HK-2 (cell line): ENCODE data around the gene R3HCC1L.

Experiments
- DNase-seq: peaks from one replicate; pipeline ENCODE4 v3.0.0-alpha.2; 2018; ENCODE audit not compliant: unreplicated experiment

The R3HCC1L gene

GRCh38 chr10:98134431-98135221, at the start of gene R3HCC1L:
TSS of gene R3HCC1L (plus strand) at chr10:98134657. CDS start at chr10:98208115, 73,458 bp downstream.
- DNase-seq, result peak; percentile 95

- no peak for DNase-seq
Measured at GRCh38 chr10:98085238-98085637, 49.2 kb upstream of the R3HCC1L start.

GRCh38 chr10:98086837-98087708, 47.4 kb upstream of the R3HCC1L start:
- DNase-seq, result no peak

- no peak for DNase-seq
Measured at GRCh38 chr10:98088186-98088971, 46.1 kb upstream of the R3HCC1L start.

- no peak for DNase-seq
Measured at GRCh38 chr10:98090822-98091221, 43.6 kb upstream of the R3HCC1L start.

- DNase-seq, result no peak
Measured at GRCh38 chr10:98096316-98096715, 38.1 kb upstream of the R3HCC1L start.

GRCh38 chr10:98096731-98097130, 37.7 kb upstream of the R3HCC1L start:
- no peak for DNase-seq

- DNase-seq, result no peak
Measured at GRCh38 chr10:98097175-98097574, 37.3 kb upstream of the R3HCC1L start.

GRCh38 chr10:98097616-98098015, 36.8 kb upstream of the R3HCC1L start:
- DNase-seq, result no peak

- no peak for DNase-seq
Measured at GRCh38 chr10:98098247-98098646, 36.2 kb upstream of the R3HCC1L start.

- no peak for DNase-seq
Measured at GRCh38 chr10:98100476-98100875, 34.0 kb upstream of the R3HCC1L start.

- no peak for DNase-seq
Measured at GRCh38 chr10:98101366-98101765, 33.1 kb upstream of the R3HCC1L start.

GRCh38 chr10:98104125-98104524, 30.3 kb upstream of the R3HCC1L start:
- DNase-seq, result no peak

- DNase-seq, result no peak
Measured at GRCh38 chr10:98106531-98106930, 27.9 kb upstream of the R3HCC1L start.

- no peak for DNase-seq
Measured at GRCh38 chr10:98107644-98108430, 26.6 kb upstream of the R3HCC1L start.

- DNase-seq, result no peak
Measured at GRCh38 chr10:98110356-98110755, 24.1 kb upstream of the R3HCC1L start.

- no peak for DNase-seq
Measured at GRCh38 chr10:98115031-98115787, 19.2 kb upstream of the R3HCC1L start.

GRCh38 chr10:98119891-98120290, 14.6 kb upstream of the R3HCC1L start:
- DNase-seq, result no peak

GRCh38 chr10:98125940-98126631, 8.4 kb upstream of the R3HCC1L start:
- no peak for DNase-seq

GRCh38 chr10:98128802-98129201, 5.7 kb upstream of the R3HCC1L start:
- no peak for DNase-seq
